Liver (tissue), 9 donors: ENCODE measurements around the gene PTPRC. TPM values are rescaled to one million over a fixed set of nuclear protein-coding genes. Genes with fewer than 3 reads are reported as not detected.

Source experiments
- DNase-seq: peaks from one replicate; pipeline ENCODE4 v3.0.0-alpha.2; 2017; ENCODE audit warnings: low spot score
- H3K27ac ChIP-seq, 2 donors: one replicate each; pipeline ENCODE4 v1.7.0; 2013; ENCODE audit warnings: inconsistent platforms in 2 of 2, low read length in 2 of 2, control low read depth in 1 of 2, low read depth in 1 of 2, mild to moderate bottlenecking in 1 of 2
- H3K27me3 ChIP-seq, 4 donors: one replicate each; pipeline versions ENCODE4 v1.6.1 to v1.7.0; 2013; ENCODE audit warnings: low read length in 3 of 4, inconsistent platforms in 1 of 4, mild to moderate bottlenecking in 1 of 4, moderate library complexity in 1 of 4; ENCODE audit not compliant: control insufficient read depth in 4 of 4, insufficient read depth in 4 of 4
- H3K36me3 ChIP-seq, 4 donors: one replicate each; pipeline versions ENCODE4 v1.6.1 to v1.7.0; 2013; ENCODE audit warnings: low read length in 3 of 4, mild to moderate bottlenecking in 3 of 4, low read depth in 1 of 4, moderate library complexity in 1 of 4; ENCODE audit not compliant: control insufficient read depth in 4 of 4, insufficient read depth in 3 of 4
- H3K4me1 ChIP-seq, 4 donors: one replicate each; pipeline versions ENCODE4 v1.6.1 to v1.7.0; 2013; ENCODE audit warnings: low read length in 3 of 4, mild to moderate bottlenecking in 3 of 4, moderate library complexity in 1 of 4; ENCODE audit not compliant: control insufficient read depth in 4 of 4, insufficient read depth in 4 of 4
- H3K4me3 ChIP-seq, 3 donors: one replicate each; pipeline versions ENCODE4 v1.6.1 to v1.7.0; 2013; ENCODE audit warnings: low read length in 3 of 3, control low read depth in 1 of 3, low read depth in 1 of 3, mild to moderate bottlenecking in 1 of 3
- H3K9ac ChIP-seq, 2 donors: one replicate each; pipeline ENCODE4 v1.7.0; 2013; ENCODE audit warnings: low read length in 2 of 2, mild to moderate bottlenecking in 2 of 2, moderate library complexity in 2 of 2, control low read depth in 1 of 2, low read depth in 1 of 2
- H3K9me3 ChIP-seq, 4 donors: one replicate each; pipeline versions ENCODE4 v1.6.1 to v1.7.0; 2013; ENCODE audit warnings: low read length in 3 of 4; ENCODE audit not compliant: control insufficient read depth in 4 of 4
- CTCF ChIP-seq: fragments of 150-350 bp; IDR thresholded peaks from 2 replicates; pipeline ENCODE4 v1.5.1; 2017; ENCODE audit warnings: improper control_type of control experiment, low read depth, low read length; ENCODE audit not compliant: missing input control
- EGR1 ChIP-seq, 2 donors: IDR thresholded peaks; 2 replicates each; pipeline ENCODE4 v1.6.1; 2016 to 2018; ENCODE audit warnings: antibody characterized with exemption in 2 of 2, low read depth in 2 of 2
- FOXA1 ChIP-seq: IDR thresholded peaks from 2 replicates; pipeline ENCODE4 v1.6.1; 2016; ENCODE audit warnings: antibody characterized with exemption
- FOXA2 ChIP-seq: IDR thresholded peaks from 2 replicates; pipeline ENCODE4 v1.6.1; 2016; ENCODE audit warnings: antibody characterized with exemption
- GABPA ChIP-seq, 2 donors: IDR thresholded peaks in 1 of 2; conservative IDR thresholded peaks in 1 of 2; 2 replicates each; pipeline ENCODE4 v1.6.1; 2016; ENCODE audit warnings: antibody characterized with exemption in 2 of 2, mild to moderate bottlenecking in 1 of 2, moderate library complexity in 1 of 2
- NR2F2 ChIP-seq: IDR thresholded peaks from 2 replicates; pipeline ENCODE4 v1.6.1; 2016; ENCODE audit warnings: antibody characterized with exemption
- RAD21 ChIP-seq, 2 donors: IDR thresholded peaks; 2 replicates each; pipeline ENCODE4 v1.6.1; 2016; ENCODE audit warnings: antibody characterized with exemption in 2 of 2, mild to moderate bottlenecking in 2 of 2
- RXRA ChIP-seq, 2 donors: IDR thresholded peaks; 2 replicates each; pipeline ENCODE4 v1.6.1; 2017 to 2018; ENCODE audit warnings: antibody characterized with exemption in 2 of 2, mild to moderate bottlenecking in 1 of 2
- TAF1 ChIP-seq: conservative IDR thresholded peaks from 2 replicates; pipeline ENCODE4 v1.6.1; 2016; ENCODE audit warnings: antibody characterized with exemption, mild to moderate bottlenecking
- YY1 ChIP-seq: IDR thresholded peaks from 2 replicates; pipeline ENCODE4 v1.6.1; 2016; ENCODE audit warnings: antibody characterized with exemption, mild to moderate bottlenecking
- WGBS: extraction: QIAGEN DNeasy Blood & Tissue Kit; methylation state at CpG from one replicate; pipeline ENCODE4 v1.1.7; 2013; 5-methylcytosine and 5-hydroxymethylcytosine counted together
- polyA plus RNA-seq, 2 donors: library from polyadenylated mRNA; stranded (reverse) in 1 of 2; unstranded in 1 of 2; fragments of 200-250 nt in 1 of 2; fragments of >200 nt in 1 of 2; fragmentation: Nextera tagmentation in 1 of 2; extraction: Ambion mirVana in 1 of 2; gene quantifications; one replicate each; pipeline versions ENCODE4 v1.2.1 to v1.2.3, GENCODE V29; 2013 to 2015
- total RNA-seq, 2 donors: library from RNA; depleted of rRNA; stranded (reverse); fragments of >200 nt; gene quantifications; one replicate each; pipeline ENCODE4 v1.2.3, GENCODE V29; 2014
- TF ChIP-seq, protein P1 (sequence below): IDR thresholded peaks from 2 replicates; pipeline ENCODE4 v1.6.1; 2016; ENCODE audit warnings: antibody characterized with exemption
- donor health status: healthy.
- donor health status: healthy.
- donor health status: healthy.
- donor health status: healthy.
- donor health status: healthy.

Gene PTPRC
- total and polyA plus RNA-seq, 4 donors: 5.8 to 34.1 (median 16.2) TPM

DNA sequence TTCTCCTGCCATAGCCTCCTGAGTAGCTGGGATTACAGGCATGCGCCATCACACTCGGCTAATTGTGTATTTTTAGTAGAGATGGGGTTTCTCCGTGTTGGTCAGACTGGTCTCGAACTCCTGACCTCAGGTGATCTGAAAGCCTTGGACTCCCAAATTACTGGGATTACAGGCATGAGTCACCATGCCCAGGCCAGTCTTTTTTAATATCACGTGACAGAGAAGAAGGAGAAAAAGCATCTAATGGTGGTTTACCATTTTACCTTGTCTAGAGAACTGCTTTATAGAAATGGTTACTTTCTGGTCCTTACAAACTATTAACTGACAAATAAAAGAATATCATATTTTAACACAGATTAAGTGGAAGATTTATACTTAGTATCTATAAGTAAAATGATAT is 168.0 kb downstream of the PTPRC start:
- 96% methylated on average over 5 of the region's 5 CpGs for WGBS

More for the DNA sequence above, 168.0 kb downstream of the PTPRC start:
- Histone ChIP-seq H3K9me3 (no peaks in the 10 kb centered on the region), H3K27me3 (no peaks in the 10 kb centered on the region), H3K27ac (no peak overlapping the region), H3K4me1 (peaks cover 3 to 18% (median 6%) of the 10 kb centered on the region in 4 donors), H3K36me3 (no peaks in the 10 kb centered on the region), H3K4me3 (no peak overlapping the region), H3K9ac (no peak overlapping the region)
- DNase-seq: no peak
- TF ChIP-seq, protein P1, sequence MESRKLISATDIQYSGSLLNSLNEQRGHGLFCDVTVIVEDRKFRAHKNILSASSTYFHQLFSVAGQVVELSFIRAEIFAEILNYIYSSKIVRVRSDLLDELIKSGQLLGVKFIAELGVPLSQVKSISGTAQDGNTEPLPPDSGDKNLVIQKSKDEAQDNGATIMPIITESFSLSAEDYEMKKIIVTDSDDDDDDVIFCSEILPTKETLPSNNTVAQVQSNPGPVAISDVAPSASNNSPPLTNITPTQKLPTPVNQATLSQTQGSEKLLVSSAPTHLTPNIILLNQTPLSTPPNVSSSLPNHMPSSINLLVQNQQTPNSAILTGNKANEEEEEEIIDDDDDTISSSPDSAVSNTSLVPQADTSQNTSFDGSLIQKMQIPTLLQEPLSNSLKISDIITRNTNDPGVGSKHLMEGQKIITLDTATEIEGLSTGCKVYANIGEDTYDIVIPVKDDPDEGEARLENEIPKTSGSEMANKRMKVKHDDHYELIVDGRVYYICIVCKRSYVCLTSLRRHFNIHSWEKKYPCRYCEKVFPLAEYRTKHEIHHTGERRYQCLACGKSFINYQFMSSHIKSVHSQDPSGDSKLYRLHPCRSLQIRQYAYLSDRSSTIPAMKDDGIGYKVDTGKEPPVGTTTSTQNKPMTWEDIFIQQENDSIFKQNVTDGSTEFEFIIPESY: no peak
- TF ChIP-seq CTCF: no peak
- TF ChIP-seq EGR1 (IDR thresholded peaks at IDR 0.05; ENCODE audit: low read depth in 2 of 2): no peak
- no peak for TF ChIP-seq FOXA2
- no peak for TF ChIP-seq GABPA (IDR thresholded peaks at IDR 0.05 in 1 of 2, conservative IDR thresholded peaks at IDR 0.05 in 1 of 2)
- no peak for TF ChIP-seq YY1
- TF ChIP-seq RAD21 (IDR thresholded peaks at IDR 0.05): no peak
- no peak for TF ChIP-seq RXRA (IDR thresholded peaks at IDR 0.05)
- TF ChIP-seq NR2F2: no peak
- no peak for TF ChIP-seq FOXA1
- no peak for TF ChIP-seq TAF1

Other genes with a start within 250 kb of the PTPRC start
- gene ATP6V1G3, start 98.4 kb upstream of the PTPRC start, total RNA-seq: not detected
- not detected for gene ATP6V1G3, start 98.4 kb upstream of the PTPRC start, polyA plus RNA-seq